Right atrium auricular region (tissue), 2 donors: ENCODE data around the gene SOST. TPM values are rescaled to one million over a fixed set of nuclear protein-coding genes. Genes with fewer than 3 reads are reported as not detected.
A peak's percentile ranks its signal among the peaks of the same experiment; 100 is the strongest.

Experiments used
- DNase-seq: peaks from one replicate; pipeline ENCODE4 v3.0.0-alpha.2; 2019; ENCODE audit warnings: low spot score
- H3K27ac ChIP-seq, 2 donors: fragments of 200-600 bp; sonication (generic); 1 replicate in 1 of 2; 2 replicates in 1 of 2; pipeline ENCODE4 v1.5.1; 2016 to 2019
- H3K27me3 ChIP-seq, 2 donors: fragments of 200-600 bp; sonication (generic); one replicate each; pipeline versions ENCODE4 v1.5.1 to v1.6.0; 2017 to 2019
- H3K36me3 ChIP-seq: fragments of 200-600 bp; sonication (generic); one replicate; pipeline ENCODE4 v1.5.1; 2016
- H3K4me1 ChIP-seq, 2 donors: fragments of 200-600 bp; sonication (generic); one replicate each; pipeline versions ENCODE4 v1.5.1 to v1.6.0; 2017 to 2019
- H3K4me3 ChIP-seq, 2 donors: fragments of 200-600 bp; sonication (generic); 1 replicate in 1 of 2; 2 replicates in 1 of 2; pipeline ENCODE4 v1.5.1; 2017 to 2019; ENCODE audit warnings: mild to moderate bottlenecking in 1 of 2, moderate library complexity in 1 of 2
- H3K9me3 ChIP-seq, 2 donors: fragments of 200-600 bp; sonication (generic); one replicate each; pipeline ENCODE4 v1.5.1; 2019
- CTCF ChIP-seq, 2 donors: fragments of 200-600 bp; sonication (generic); IDR thresholded peaks; one replicate each; pipeline ENCODE4 v1.5.1; 2019; ENCODE audit warnings: antibody characterized with exemption in 2 of 2
- total RNA-seq, 2 donors: library from RNA; depleted of rRNA; stranded (reverse); fragments of >200 nt; gene quantifications; one replicate each; pipeline ENCODE4 v1.1.0, GENCODE V29; 2016

Gene SOST
- total RNA-seq, 2 donors from 2014 or later = not detected

- DNase-seq = no peak
- Histone ChIP-seq H3K27ac (no peak overlapping the region), H3K36me3 (no peaks in the 10 kb centered on the region), H3K4me1 (peaks cover 0 to 18% of the 10 kb centered on the region in 2 donors), H3K4me3 (no peak overlapping the region), H3K9me3 (no peaks in the 10 kb centered on the region), H3K27me3 (no peaks in the 10 kb centered on the region)
- no peak for TF ChIP-seq CTCF (IDR thresholded peaks at IDR 0.05)
Measured at GRCh38 chr17:43758086-43758485, 505 bp downstream of the SOST start.

- H3K4me1 ChIP-seq = peaks cover 0 to 18% of the 10 kb centered on the region in 2 donors
- H3K9me3 ChIP-seq = no peaks in the 10 kb centered on the region
- no peak for DNase-seq
- no peak for TF ChIP-seq CTCF (IDR thresholded peaks at IDR 0.05)
- H3K36me3 ChIP-seq = no peaks in the 10 kb centered on the region
- H3K4me3 ChIP-seq = no peak overlapping the region
- H3K27ac ChIP-seq = no peak overlapping the region
- H3K27me3 ChIP-seq = no peaks in the 10 kb centered on the region
Measured at GRCh38 chr17:43757171-43757660, 1.4 kb downstream of the SOST start.

GRCh38 chr17:43756201-43756600, 2.4 kb downstream of the SOST start:
- Histone ChIP-seq H3K27me3 (no peaks in the 10 kb centered on the region), H3K4me3 (no peak overlapping the region), H3K36me3 (no peaks in the 10 kb centered on the region), H3K9me3 (no peaks in the 10 kb centered on the region), H3K4me1 (peaks cover 0 to 18% of the 10 kb centered on the region in 2 donors), H3K27ac (no peak overlapping the region)
- DNase-seq = no peak
- no peak for TF ChIP-seq CTCF (IDR thresholded peaks at IDR 0.05)

- Histone ChIP-seq H3K4me3 (peak overlapping the region in 1 of 2 donors; percentile 36), H3K36me3 (no peaks in the 10 kb centered on the region), H3K27me3 (no peaks in the 10 kb centered on the region), H3K27ac (no peak overlapping the region), H3K9me3 (no peaks in the 10 kb centered on the region), H3K4me1 (peaks cover 0 to 14% of the 10 kb centered on the region in 2 donors)
- no peak for DNase-seq
- no peak for TF ChIP-seq CTCF (IDR thresholded peaks at IDR 0.05)
Measured at GRCh38 chr17:43755389-43755875, 3.2 kb downstream of the SOST start.

- Histone ChIP-seq H3K27me3 (no peaks in the 10 kb centered on the region), H3K27ac (no peak overlapping the region), H3K4me1 (peaks cover 0 to 14% of the 10 kb centered on the region in 2 donors), H3K36me3 (no peaks in the 10 kb centered on the region), H3K9me3 (no peaks in the 10 kb centered on the region), H3K4me3 (peak overlapping the region in 1 of 2 donors; percentile 36)
- no peak for TF ChIP-seq CTCF (IDR thresholded peaks at IDR 0.05)
- DNase-seq = no peak
Measured at GRCh38 chr17:43754947-43755346, 3.6 kb downstream of the SOST start.
